HCT116 (cell line): ENCODE data around the gene ZFP36L2.

ENCODE experiments used
- CTCF ChIP-seq, 3 experiments: fragments of 200-600 bp in 1 of 3; sonication (generic) in 1 of 3; IDR thresholded peaks in 2 of 3; conservative IDR thresholded peaks in 1 of 3; 2 replicates each; pipeline ENCODE4 v1.5.1; 2012 to 2017; ENCODE audit warnings: low read depth in 2 of 3, low read length in 2 of 3, antibody characterized with exemption in 1 of 3, borderline replicate concordance in 1 of 3, control low read depth in 1 of 3, mild to moderate bottlenecking in 1 of 3, mixed read lengths in 1 of 3, mixed run types in 1 of 3, moderate library complexity in 1 of 3; ENCODE audit not compliant: insufficient read depth in 1 of 3
- ELF1 ChIP-seq: IDR thresholded peaks from 2 replicates; pipeline ENCODE4 v1.6.1; 2012; ENCODE audit warnings: low read depth, borderline replicate concordance
- EZH2phosphoT487 ChIP-seq: fragments of 200-600 bp; IDR thresholded peaks from 2 replicates; pipeline ENCODE4 v1.6.1; 2018; ENCODE audit warnings: antibody characterized with exemption, borderline replicate concordance
- RAD21 ChIP-seq: IDR thresholded peaks from 2 replicates; pipeline ENCODE4 v1.6.1; 2012; ENCODE audit warnings: low read depth, mild to moderate bottlenecking
- ZNF274 ChIP-seq: fragments of 200-500 bp; sonication (Bioruptor generic); IDR thresholded peaks from 2 replicates; pipeline ENCODE4 v1.6.1; 2014; ENCODE audit warnings: mild to moderate bottlenecking, low read depth, low read length, inconsistent platforms

DNA sequence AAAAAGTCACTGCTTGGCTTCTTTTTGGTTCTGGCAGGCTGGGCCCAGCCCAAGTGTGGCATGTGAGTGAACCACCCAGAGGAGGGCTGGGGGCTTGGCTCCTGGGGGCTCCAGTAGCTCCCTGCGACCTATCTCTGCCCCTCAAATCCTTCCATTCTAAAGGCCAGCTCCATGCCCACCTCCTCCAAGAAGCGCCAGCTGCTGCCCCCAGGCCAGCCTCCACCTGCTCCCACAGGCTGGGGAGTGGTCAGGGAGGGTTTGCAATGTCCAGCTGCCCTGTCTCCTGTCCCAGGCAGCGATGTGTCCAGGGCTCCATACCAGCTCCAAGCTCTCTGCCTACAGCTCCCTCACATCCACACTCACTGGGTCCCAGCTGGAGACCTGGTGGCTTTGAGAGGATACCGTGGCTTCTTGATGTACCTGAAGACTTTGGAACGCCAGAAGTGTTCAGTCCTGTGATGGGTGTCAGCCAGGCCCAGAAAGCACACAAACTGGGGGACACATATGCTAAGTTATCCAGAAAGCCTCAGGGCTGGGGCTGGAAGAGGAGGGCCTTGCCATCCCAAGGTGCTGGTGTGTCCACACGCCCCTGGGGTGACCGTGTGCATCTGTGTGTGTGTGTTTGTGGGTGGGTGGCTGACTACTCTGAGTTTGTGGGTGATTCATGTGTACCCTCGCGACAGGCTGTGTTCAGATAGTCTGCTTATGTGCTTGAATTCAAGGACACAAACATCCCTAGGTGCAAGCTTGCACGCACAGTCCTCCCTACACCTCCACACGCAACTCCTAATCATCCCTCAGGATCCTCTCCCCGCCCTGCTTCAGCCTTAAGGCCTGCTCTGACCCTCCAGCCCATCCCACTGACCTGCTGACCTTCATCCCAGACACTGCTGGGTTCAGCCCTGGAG is 33.4 kb downstream of the ZFP36L2 start:
- no peak for TF ChIP-seq ZNF274
- no peak for TF ChIP-seq ELF1
- no peak for TF ChIP-seq CTCF (IDR thresholded peaks at IDR 0.05 in 2 of 3, conservative IDR thresholded peaks at IDR 0.05 in 1 of 3; ENCODE audit: borderline replicate concordance in 1 of 3, insufficient read depth in 1 of 3, low read depth in 2 of 3, low read length in 2 of 3)
- TF ChIP-seq EZH2phosphoT487, result no peak
- TF ChIP-seq RAD21, result no peak
